Hepatocyte (in vitro differentiated cells): ENCODE measurements around the gene NEDD4L.

Experiments
- CTCF ChIP-seq: fragments of 200-600 bp; sonication (generic); IDR thresholded peaks from 2 replicates; pipeline ENCODE4 v1.5.1; 2016; ENCODE audit warnings: antibody characterized with exemption, mild to moderate bottlenecking; ENCODE audit not compliant: poor library complexity
- EZH2 ChIP-seq: fragments of 200-600 bp; sonication (generic); IDR thresholded peaks from 2 replicates; pipeline ENCODE4 v1.6.1; 2016; ENCODE audit warnings: antibody characterized with exemption, mild to moderate bottlenecking, borderline replicate concordance

GRCh38 chr18:58401191-58401590 lies 357.2 kb downstream of the NEDD4L start:
- TF ChIP-seq CTCF, result no peak
- TF ChIP-seq EZH2, result no peak
